ENCODE results near the gene ZXDC. TPM values are rescaled to one million over a fixed set of nuclear protein-coding genes. Genes with fewer than 3 reads are reported as not detected.

ZXDC gene
- total RNA-seq, 4 donors from 2014 or later, result 18.5 to 57.9 (median 33.5) TPM

DNA sequence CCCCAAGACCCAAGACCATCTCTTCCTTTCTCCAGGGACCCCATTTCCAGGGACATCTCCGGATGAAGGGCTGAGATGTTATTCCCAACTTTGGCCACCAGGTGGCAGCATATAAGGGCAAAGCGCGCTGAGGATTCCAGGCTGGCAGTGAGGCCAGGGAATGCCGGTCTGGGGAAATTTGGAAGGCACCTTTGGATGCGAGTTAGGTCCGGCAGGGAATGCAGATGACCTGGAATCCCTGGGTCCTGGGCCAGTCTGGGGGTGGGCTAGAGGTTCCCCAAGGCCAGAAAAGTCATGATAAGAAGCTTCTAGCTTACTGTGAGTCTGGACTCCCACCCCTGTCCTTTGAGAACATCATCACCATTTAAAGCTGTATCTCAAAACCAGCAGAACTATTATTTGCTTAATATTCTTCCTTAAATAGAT, 46.7 kb upstream of the ZXDC start:
- Histone ChIP-seq H3K27ac (no peak overlapping the region), H3K36me3 (no peaks in the 10 kb centered on the region), H3K9me3 (no peaks in the 10 kb centered on the region), H3K27me3 (peaks cover 0 to 5% of the 10 kb centered on the region in 2 donors), H3K4me3 (no peak overlapping the region), H3K4me1 (peaks cover 0 to 10% of the 10 kb centered on the region in 2 donors)
- intact Hi-C loops (cut with DNase I; ENCODE audit: low total_unique reads), result no loop called here
- peak; percentile 42 to 52 for DNase-seq
- TF ChIP-seq, protein P1, sequence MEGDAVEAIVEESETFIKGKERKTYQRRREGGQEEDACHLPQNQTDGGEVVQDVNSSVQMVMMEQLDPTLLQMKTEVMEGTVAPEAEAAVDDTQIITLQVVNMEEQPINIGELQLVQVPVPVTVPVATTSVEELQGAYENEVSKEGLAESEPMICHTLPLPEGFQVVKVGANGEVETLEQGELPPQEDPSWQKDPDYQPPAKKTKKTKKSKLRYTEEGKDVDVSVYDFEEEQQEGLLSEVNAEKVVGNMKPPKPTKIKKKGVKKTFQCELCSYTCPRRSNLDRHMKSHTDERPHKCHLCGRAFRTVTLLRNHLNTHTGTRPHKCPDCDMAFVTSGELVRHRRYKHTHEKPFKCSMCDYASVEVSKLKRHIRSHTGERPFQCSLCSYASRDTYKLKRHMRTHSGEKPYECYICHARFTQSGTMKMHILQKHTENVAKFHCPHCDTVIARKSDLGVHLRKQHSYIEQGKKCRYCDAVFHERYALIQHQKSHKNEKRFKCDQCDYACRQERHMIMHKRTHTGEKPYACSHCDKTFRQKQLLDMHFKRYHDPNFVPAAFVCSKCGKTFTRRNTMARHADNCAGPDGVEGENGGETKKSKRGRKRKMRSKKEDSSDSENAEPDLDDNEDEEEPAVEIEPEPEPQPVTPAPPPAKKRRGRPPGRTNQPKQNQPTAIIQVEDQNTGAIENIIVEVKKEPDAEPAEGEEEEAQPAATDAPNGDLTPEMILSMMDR (IDR thresholded peaks at IDR 0.05), result peak; percentile 72 to 89 (median 78)
- no peak for TF ChIP-seq POLR2A (IDR thresholded peaks at IDR 0.05)

DNA sequence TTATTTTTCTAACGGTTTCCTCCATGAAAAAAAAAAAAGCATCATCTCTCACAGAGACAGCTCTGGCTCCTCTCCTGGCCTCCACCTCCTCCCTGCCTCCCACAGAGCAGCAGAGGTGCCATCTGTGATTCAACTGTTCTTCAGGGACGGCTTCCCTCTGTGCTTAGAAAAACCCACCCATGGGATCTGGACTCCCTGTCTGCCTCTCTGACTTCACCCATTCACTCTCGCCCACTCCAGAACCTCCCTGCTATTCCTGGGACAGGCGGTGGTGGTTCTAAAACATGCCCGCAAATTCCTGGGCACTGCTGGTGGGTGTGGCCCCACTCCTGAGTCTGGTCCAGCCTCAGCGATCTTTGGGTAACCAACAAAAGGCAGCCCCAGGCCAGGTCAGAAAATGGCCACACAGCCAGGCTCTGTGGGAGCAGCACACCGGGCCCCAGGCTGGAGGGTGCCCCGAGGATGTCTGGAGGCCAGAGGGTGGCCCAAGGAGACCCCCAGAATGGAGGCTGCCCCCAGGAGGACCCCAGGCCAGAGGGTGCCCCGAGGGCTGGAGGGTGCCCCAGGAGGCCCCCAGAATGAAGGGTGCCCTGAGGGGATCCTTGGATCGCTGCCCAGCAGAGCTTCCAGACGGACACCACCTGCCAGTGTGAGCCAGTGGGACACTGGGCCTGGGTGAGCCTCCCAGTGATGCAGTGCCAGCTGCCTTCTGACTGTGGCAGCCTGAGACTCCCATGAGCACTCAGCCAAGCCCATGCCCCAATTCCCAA, 45.6 kb upstream of the ZXDC start:
- Histone ChIP-seq H3K4me3 (no peak overlapping the region), H3K9me3 (no peaks in the 10 kb centered on the region), H3K4me1 (peaks cover 0 to 10% of the 10 kb centered on the region in 2 donors), H3K27me3 (peaks cover 0 to 5% of the 10 kb centered on the region in 2 donors), H3K36me3 (no peaks in the 10 kb centered on the region), H3K27ac (no peak overlapping the region)
- intact Hi-C loops (cut with DNase I; ENCODE audit: low total_unique reads), result no loop called here
- TF ChIP-seq, protein P1 (IDR thresholded peaks at IDR 0.05), result no peak
- no peak for TF ChIP-seq POLR2A (IDR thresholded peaks at IDR 0.05)
- DNase-seq, result no peak

DNA sequence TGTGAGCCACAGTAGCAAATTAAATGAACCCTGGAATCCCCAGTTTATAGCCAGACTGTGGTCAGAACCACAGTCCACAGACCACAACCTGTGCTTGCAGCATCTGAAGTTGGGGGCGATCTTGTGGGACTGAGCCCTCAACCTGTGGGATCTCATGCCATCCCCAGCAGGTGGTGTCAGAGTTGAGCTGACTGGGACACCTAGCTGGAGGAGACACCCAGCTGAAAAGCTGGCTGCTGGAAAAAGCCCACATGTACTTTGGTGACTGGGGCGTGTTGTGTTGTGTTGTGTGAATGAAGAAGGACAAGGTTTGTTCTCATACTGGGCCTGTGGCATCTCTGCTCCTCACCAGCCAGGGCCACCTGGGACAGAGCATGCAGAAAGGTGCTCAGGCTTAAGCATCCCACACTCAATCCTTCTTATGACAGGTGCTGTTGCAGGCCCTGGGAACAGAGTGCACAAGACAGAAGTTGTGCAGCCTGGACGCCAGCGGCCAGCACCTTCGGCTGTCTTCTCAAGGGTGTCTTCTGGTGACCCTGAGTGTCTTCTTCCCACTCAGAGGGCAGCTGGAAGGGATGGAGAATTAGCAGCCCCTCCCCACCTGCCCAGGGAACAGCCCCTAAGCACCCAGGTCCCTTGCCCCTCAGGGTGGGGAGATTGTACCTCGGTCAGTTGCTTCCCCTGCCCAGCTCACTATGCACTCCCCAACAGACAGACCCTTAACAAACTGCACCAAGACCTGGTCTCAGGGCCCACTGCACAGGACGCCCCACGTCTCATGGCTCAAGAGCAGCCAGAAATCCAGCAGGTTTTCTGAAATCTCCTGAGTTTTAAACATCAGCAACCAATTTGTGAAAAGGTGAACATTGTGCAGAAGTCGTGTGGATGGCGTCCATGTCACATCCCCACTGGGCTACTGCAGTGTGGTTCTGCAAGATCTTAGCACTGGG, 44.1 kb upstream of the ZXDC start:
- intact Hi-C loops (cut with DNase I; ENCODE audit: low total_unique reads), result no loop called here
- DNase-seq, result no peak
- peaks cover 0 to 4% of the 10 kb centered on the region in 2 donors for H3K27me3 ChIP-seq
- H3K9me3 ChIP-seq, result no peaks in the 10 kb centered on the region
- TF ChIP-seq, protein P1 (IDR thresholded peaks at IDR 0.05), result no peak
- no peak for TF ChIP-seq POLR2A (IDR thresholded peaks at IDR 0.05)
- H3K4me3 ChIP-seq, result no peak overlapping the region
- H3K4me1 ChIP-seq, result peaks cover 0 to 10% of the 10 kb centered on the region in 2 donors
- no peak overlapping the region for H3K27ac ChIP-seq
- no peaks in the 10 kb centered on the region for H3K36me3 ChIP-seq

- DNase-seq, result no peak
- H3K27ac ChIP-seq, result no peak overlapping the region
- peaks cover 0 to under 1% of the 10 kb centered on the region in 2 donors for H3K4me1 ChIP-seq
- no peaks in the 10 kb centered on the region for H3K27me3 ChIP-seq
- TF ChIP-seq, protein P1 (IDR thresholded peaks at IDR 0.05), result no peak
- TF ChIP-seq POLR2A (IDR thresholded peaks at IDR 0.05), result no peak
- no peaks in the 10 kb centered on the region for H3K9me3 ChIP-seq
- no peaks in the 10 kb centered on the region for H3K36me3 ChIP-seq
- H3K4me3 ChIP-seq, result no peak overlapping the region
- intact Hi-C loops (cut with DNase I; ENCODE audit: low total_unique reads), result no loop called here
Observed at GRCh38 chr3:126518779-126519177, 43.1 kb upstream of the ZXDC start.

All from uterus (tissue), 4 donors.